Loucy (cell line): ENCODE results near the gene RGS3.

Experiments
- CTCF ChIP-seq: fragments of 200-600 bp; sonication (generic); conservative IDR thresholded peaks from 2 replicates; pipeline ENCODE4 v1.5.1; 2014; ENCODE audit warnings: mild to moderate bottlenecking, antibody characterized with exemption, low read length
- EZH2phosphoT487 ChIP-seq: fragments of 200-600 bp; IDR thresholded peaks from 2 replicates; pipeline ENCODE4 v1.6.1; 2018; ENCODE audit warnings: antibody characterized with exemption, mild to moderate bottlenecking, moderate library complexity, borderline replicate concordance

GRCh38 chr9:113501852-113502251 is 38.3 kb downstream of the RGS3 start:
- TF ChIP-seq CTCF: no peak
- no peak for TF ChIP-seq EZH2phosphoT487
